Measurements from ENCODE around the gene SPIRE1.

SPIRE1 gene

DNA sequence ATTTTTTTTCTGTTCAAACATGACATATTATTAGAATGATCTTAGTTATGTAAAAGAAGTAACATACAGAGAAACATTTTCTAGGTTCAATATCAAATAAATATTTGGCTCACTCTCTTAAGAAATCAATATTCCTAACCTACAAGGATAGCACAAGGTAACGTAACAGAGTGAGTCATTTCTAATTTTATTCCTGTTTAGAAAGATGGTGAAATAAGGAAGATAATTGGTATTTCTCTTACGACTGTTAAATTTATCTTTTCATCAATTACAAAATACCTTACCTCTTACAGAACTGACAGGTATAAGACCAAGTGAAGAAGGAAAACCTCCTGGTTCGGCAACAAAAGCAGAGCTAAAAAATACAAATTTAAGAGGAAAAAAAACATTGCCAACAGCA, 205.1 kb downstream of the SPIRE1 start:
- DNase-seq: no peak

DNA sequence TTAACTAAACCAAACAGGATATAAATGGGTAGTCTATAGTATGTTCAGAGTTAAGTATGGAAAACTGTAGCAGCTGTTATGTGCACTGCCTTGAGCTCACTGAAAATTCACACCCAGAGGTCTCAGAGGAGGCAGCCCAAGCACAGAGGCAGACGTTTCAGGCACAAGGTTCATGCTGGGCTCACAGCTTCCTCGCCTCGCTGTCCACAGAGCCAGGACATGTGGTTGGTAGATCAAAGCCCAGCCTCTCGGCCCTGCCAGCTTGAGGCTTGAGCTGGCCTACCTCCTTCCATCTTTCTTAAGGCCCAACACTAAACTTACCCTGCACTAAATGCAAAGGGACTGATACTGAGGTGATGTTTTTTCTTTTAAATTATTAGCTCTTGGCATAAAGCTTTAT, 206.5 kb downstream of the SPIRE1 start:
- DNase-seq: no peak

DNA sequence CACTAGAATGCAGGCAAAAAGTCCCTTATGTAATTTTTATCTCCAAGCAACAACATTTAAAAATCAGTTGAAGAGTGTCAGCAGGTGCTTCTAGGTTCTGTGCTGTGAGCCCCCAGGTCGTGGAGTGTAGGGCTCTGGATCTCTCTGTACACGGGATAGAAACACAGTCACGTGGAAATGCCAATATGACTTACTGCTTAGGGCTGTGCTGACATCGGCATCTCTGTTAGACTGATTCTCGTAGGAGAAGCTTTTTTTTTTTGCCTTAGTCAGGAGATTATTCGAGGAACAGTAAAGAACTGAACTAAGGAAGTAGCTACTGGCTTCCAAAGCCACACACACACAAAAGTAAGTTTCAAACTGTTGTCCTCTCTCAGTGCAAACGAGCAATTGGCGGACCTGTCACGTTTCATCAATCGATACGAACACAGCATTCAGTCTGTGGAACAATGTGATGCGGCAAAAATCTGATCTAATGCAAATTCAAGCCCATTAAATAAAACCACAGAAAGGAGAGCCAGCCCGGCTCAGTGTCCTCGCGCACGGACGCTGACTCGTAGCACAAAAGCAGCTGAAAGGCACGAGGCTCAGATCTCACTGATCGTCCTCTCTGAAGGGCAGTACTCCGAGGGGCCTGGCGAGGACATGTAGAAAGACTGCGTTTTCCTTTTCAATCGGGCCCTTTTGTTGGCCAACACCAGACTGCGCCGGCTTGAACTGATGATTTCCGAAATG, 208.7 kb downstream of the SPIRE1 start:
- DNase-seq: no peak

DNA sequence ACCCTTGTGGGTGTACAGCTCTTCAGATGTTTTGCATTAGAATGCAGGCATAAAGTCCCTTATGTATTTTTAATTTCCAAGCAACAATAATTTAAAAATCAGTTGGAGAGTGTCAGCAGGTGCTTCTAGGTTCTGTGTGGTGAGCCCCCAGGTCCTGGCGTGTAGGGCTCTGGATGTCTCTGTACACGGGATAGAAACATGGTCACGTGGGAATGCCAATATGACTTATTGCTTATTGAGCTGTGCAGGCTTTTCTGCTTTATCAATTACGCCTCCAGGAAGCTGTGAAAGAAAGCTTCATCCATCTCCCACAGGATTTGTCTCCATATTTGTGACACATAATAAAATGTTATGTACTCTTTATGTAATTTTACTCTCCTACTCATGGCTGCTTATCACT, 212.4 kb downstream of the SPIRE1 start:
- DNase-seq: peak in 1 of 56 donors; percentile 10

DNA sequence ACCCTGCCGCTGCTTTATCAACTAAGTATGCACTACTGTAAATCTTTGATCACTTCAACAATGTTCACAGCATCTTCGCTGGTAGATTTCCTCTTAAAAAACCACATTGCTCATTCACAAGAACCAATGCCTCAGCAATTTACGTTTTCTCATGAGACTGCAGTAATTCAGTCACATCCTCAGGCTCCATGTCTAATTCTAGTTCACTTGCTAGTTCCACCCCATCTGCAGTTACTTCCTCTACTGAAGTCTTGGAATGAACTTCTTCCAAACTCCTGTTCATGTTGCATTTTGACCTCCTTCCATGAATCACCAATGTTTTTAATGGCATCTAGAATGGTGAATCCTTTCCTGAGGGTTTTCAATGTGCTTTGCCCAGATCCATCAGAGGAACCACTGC, 214.4 kb downstream of the SPIRE1 start:
- DNase-seq: no peak

DNA sequence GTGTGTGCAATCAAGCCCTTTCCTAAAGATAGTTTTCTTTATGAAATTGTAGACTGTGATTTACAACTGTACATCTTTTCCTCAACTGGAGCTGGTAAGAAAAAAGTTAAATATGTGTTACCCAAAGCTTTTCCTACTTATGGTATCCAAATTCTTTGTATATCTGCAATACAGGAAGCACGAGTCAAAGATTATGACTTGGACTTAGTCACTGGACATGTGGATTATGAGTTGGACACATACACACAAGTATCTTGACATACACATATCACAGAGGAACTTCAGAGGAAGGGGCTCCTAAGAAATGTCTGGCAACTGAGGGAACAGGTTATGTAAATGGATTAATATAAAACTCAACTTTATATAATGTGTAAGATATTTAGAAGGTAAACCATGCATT, 215.0 kb downstream of the SPIRE1 start:
- no peak for DNase-seq

DNA sequence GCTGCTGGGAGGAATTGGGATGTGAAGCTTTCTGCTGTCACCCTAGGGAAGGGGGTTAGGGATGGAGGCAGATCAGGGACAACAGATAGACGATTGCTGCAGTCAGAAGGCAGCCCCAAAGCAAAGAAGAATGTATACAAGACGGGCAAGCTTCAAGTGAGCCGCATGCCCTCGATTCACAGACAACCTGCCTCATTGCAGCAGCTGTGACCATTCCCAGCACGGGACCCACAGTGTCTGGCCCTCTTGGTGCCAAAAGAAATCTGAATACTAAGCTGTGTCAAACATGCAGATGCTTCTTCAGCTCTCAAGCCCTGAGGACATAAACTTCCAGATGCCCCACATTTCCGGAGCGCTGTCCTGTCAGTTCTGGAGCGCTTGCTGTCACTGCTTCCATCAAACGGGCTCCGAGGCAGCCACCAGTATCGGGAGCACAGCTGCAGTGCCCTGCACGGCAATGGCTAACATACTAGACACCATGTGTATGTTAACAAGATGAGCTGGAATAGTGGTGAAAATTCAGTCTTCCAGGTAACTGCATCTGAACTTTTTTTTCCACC, 216.4 kb downstream of the SPIRE1 start:
- DNase-seq: no peak

DNA sequence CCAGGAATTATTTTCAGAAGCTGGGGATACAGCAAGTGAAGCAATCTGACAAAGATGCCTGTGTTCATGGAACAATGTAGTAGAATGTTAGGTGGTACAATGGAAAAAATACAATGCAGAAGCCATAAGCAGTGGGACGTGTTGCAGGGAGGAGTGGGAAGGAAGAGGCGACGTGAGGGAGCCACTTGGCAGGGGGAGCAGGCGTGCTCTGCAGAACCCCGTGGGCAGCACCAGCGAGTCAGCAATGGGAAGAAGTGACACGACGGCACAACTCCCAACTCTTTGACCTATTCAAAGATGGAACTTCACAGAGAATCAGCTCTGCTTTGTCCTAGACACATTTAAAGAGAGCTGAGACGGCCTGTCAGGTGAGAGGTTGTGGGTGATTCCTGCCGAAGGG, 219.7 kb downstream of the SPIRE1 start:
- no peak for DNase-seq

DNA sequence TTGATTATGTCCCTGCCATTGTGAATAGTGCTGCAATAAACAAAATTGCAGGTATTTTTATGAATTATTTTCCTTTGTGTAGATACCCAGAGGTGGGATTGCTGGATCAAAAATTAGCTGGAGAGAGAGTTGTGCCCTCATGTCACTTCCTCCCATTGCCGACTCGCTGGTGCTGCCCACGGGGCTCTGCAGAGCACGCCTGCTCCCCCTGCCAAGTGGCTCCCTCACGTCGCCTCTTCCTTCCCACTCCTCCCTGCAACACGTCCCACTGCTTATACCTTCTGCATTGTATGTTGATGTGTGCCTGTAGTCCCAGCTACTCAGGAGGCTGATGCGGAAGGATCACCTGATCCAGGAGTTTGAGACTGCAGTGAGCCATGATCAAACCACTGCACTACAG, 222.0 kb downstream of the SPIRE1 start:
- no peak for DNase-seq

DNA sequence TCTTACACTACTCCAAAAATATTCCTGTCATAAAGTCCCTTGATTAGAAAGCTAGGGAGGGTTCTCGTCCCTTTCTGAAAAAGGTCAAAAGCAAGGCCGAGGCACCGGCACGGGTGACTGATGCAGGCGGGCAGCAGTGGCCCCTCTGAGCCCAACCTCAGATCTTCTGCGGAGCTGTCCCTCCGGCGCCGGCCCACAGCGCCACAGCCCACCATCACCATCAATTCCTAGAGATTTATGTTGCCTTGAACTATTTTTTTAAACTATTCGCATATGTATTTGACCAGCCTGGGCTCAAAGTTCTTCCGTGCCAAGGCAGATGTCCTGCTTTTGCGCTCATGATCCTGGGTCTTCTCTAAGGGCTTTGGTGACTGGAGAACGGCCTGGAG, 223.4 kb downstream of the SPIRE1 start:
- DNase-seq: no peak

DNA sequence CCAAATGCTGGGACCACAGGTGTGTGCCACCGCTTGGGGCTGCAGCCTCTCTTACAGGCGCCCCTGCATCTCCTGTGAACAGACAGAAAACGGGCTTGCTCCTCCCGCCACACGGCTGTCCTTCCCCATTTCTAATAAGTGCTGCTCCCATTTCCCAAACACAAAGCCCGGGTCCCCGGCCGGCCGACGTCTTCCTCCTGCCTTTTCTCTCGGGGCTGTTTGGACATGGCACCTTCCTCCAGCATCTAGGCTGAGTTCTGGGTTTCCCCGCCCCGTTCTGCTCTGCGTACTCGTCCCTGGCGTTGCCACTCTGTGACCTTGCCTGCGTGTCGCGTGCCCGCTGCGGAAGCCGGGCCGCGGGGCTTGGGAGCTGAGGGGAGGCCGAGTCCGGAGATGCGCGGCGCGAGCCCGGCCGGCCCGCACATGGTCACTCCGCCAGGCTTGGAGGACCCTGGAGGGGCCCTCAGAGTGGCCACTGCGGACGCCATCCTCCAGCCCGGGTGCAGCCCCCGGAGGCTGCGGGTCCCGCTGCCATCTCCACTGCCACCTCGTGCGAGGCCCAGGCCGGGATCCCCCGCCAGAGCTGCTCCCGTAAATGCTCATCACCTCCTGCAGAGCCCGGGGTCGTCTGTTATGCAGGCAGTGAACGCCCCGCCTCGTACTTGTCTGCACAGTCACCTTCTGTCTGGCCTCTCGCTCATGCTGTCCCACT, 223.9 kb downstream of the SPIRE1 start:
- DNase-seq: no peak

DNA sequence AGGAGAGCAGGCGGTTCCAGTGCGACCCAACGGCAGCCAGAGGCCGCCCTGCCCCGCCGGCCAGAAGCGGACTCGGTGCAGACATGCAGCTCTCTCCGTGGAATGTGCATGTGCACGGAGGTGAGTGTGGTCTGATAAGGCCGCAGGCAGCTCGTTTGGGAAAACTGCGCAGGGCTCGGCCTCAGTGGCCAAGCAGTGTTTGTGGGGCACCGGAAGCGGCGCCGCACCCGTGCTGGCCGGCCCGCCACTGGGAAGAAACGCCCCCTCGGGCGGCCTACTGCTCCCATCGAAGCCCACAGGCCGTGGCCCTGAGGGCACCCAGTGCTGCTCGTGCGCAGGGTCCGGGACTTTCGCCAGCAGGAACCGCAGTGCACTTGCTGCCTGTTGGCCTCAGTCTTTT, 225.0 kb downstream of the SPIRE1 start:
- DNase-seq: no peak

DNA sequence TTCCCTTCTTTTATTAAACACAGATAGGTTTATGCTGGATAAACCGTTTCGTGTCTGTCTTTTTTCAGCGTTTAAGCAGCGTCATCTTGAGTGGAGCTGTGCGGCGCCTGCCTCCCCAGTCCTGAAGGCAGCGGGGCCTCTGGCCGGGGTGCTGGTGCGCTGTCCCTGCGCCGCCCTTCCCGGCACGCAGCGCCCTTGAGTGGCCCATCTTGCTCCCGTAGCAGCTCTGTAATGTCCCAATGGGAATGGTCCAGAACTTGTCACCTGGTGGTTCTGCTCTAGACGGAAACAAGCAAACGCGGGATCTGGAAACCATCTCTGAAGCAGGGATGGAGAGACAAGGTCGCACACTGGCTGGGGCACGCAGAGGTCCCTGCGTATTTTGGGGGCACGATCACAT, 225.7 kb downstream of the SPIRE1 start:
- DNase-seq: no peak

DNA sequence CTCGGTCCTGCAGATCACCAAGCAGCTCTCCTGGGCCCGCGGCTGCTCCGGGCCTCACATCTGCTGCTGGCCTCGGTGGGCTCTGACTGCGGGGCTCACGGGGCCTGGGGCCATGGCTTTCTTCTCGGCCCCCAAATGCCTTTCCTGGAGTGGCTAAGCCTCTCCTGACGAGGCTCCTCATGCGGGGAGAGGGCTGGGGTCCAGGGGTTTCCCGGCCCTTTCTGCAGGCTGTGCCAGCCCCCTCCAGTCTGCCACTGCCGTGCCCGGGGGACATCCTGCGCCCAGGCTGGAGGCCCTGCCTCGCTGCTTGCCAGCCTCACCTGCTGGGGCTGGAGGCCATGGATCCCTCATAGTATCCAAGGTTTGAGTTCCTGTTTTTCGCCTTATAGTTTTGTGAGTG, 226.3 kb downstream of the SPIRE1 start:
- DNase-seq: no peak

DNA sequence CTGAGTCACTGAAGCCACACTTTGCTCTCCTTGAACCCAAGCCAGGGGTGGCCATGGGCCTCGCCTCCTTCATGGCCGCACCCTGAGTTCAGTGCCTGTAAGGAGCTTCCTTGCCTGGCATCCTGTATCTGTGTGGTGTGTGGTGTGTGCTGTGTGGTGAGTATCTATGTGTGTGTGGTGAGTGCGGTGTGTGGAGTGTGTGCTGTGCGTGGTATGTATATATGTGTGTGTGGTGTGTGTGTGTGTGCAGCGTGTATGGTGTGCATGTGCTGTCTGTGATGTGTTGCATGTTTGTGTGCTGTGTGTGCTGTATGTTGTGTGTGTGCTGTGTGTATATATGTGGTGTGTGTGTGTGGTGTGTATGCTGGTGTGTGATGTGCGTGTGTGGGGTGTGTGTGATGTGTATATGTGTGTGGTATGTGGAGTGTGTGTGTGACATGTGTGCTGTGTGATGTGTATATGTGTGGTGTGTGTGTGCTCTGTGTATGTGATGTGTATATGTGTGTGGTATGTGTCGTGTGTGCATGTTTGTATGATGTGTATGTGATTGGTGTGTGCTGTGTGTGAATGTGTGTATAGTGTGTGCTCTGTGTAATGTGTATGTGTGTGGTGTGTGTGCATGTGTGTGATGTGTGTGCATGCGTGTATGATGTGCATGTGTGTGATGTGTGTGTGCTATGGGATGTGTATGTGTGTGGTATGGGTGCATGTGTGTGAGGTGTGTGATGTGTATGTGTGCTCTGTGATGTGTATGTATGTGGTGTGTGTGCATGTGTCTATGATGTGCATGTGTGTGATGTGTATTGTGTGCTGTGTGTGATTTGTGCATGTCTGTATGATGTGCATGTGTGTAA, 227.5 kb downstream of the SPIRE1 start:
- no peak for DNase-seq

DNA sequence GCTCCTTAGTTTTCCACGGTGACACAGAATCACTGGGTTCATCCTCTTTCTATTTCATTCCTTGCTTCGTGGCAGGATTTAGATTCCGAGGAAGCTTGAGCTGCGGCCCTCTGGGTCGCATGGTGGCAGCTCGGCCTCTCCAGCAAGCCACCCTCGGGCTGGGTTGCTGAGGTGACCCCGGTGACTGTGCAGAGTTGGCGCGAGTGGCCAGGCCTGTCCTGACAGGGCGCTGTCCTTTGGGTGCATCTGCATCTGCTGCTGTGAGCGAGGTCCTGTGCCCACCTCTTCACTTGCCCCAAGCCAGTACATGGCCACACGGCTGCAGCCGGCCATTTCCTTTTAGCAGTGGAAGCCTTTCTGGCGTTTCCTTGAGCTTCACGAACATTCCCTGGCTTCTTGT, 228.4 kb downstream of the SPIRE1 start:
- DNase-seq: no peak

DNA sequence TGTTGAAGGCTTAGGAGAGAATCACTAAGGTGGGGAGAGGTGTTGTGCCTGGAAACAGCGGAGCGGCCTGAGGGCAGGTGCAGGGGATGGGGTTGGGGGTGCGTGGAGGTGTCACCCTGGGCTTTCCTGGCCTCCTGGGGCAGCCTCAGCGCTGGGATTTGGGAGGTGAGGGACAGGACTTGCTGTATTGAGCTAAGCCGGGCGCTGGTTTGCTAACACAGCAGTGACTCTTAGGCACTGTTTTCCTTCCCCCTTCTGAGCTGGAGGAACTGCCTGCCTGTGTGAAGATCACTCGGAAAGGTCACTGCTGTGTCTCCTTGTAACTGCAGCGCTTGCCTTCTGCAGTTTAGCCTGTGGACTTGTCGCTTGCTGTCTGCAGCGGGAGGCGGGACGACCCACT, 229.0 kb downstream of the SPIRE1 start:
- no peak for DNase-seq

DNA sequence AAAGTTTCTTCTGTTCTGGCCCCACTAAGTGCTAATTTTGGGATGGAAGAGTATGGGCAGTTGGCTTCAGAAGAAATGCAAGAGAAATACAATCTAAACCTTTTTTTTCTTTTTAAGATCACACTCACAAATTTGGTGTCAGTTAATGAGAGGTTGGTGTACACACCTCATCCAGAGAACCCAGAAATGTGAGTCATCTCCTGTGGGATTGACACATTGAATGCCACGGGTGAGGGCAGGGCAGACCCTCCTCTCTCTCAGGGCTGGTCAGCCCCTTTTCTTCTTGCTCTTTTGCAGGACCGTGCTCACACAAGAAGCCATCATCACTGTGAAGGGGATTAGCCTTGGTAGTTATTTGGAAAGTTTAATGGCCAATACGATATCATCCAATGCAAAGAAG, 231.0 kb downstream of the SPIRE1 start:
- no peak for DNase-seq

DNA sequence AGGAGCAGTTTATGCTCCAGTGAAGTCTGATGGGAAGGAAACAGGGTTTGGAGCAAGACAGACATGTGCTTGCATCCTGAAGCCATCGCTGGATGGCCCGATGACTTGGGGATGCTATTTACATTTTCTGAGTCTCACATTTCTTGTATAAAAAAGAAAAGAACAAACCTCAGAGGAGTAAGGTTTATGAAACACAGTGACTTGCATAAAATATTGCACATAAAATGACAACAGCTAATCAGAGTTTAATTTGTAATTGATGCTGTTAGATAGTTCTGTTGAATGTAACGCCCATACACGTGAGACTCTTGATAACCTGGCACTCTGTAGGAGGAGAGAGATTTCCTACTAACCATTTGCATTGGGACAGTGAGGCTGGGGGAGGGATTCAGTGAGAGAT, 233.7 kb downstream of the SPIRE1 start:
- no peak for DNase-seq

DNA sequence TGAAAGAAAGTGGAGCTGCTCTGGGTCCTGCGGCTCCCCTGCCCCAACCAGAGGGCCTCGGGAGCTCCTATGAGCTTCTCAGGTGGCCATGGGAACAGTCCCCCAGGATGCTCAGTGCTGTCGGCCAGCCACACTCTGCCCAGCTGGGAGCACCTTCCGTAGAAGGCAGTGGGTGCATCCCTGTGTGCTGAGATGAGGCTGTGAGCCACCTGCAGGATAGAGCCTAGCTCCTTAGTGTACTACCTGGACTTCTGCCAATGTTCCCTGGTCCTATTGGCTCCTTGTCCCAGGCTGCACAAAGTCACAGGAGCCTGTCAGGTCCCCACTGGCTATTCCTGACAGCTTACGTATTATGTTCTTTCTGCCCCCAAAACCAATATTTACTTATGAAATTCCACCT, 234.1 kb downstream of the SPIRE1 start:
- DNase-seq: no peak

DNA sequence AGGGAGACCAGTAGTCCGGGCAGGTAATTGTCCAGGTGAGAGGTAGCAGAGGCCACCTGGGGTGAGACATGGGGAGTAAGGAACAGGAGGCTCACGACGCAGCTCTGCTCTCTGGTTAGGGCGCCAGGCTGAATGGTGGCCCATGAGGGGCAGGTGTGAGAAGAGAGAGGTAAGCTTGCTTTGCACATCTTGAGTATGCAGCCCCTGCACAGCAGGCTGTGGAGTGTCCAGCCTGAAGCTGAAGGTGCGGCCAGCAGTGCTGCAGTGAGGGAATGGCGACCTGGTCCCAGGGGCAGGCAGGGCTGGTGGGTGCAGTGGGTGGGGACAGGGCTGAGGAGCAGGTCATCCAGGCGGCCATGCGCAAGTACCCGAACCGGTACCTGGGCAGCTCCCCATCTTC, 234.5 kb downstream of the SPIRE1 start:
- no peak for DNase-seq

DNA sequence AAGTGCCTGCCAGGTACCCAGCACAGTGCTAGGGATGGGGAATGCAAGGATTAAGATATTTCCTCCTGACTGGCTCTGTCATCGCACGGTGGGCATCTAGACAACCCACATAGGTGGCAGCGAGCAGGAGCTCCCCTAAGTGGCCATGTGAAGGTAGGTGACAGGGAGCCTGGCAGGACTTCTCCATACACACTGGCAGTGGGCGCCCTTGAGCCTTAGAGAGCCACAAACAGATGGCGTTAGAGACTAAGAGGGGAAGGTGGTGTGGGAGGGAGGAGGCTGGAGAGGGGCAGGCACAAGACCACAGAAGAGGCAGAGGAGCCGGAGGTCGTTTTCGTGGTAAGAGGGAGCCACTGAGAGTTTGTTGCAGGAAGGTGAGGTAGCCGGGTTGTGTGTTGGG, 235.0 kb downstream of the SPIRE1 start:
- DNase-seq: no peak

All from nucleus accumbens (tissue), 56 donors.